ENCODE data around the gene NELFE. TPM values are rescaled to one million over a fixed set of nuclear protein-coding genes. Genes with fewer than 3 reads are reported as not detected.

Gene NELFE
- total RNA-seq, 1 experiment from 2014 or later: 50.8 TPM

GRCh38 chr6:31965700-31966099 lies 6.9 kb upstream of the NELFE start:
- Histone ChIP-seq H3K79me2 (ENCODE audit: low read depth) (peaks cover 7% of the 10 kb centered on the region), H3K9me3 (ENCODE audit: insufficient read depth, low read depth) (no peaks in the 10 kb centered on the region), H3K4me2 (no peak overlapping the region), H3K27ac (no peak overlapping the region), H2AFZ (no peak overlapping the region), H4K20me1 (ENCODE audit: insufficient read depth) (no peaks in the 10 kb centered on the region), H3K4me1 (replicated peaks; ENCODE audit: insufficient read depth) (peaks cover 6% of the 10 kb centered on the region; the same call in 1 of the 2 replicates), H3K9me2 (ENCODE audit: insufficient read depth) (no peaks in the 10 kb centered on the region), H3K4me3 (no peak overlapping the region), H3K27me3 (ENCODE audit: insufficient read depth, low read depth) (no peaks in the 10 kb centered on the region), H3K36me3 (ENCODE audit: low read depth) (peaks cover 8% of the 10 kb centered on the region), H3F3A (ENCODE audit: insufficient read depth, low read depth) (0 out of 2 replicates have a peak, but pooled peaks cover 3% of the 10 kb centered on the region)
- CTCF ChIA-PET: no interaction called here
- DNase-seq: no peak
- no TSS peak for BruUV-seq (replicated peaks)
- POLR2A ChIA-PET (ENCODE audit: unreplicated experiment): no interaction called here
- TF ChIP-seq CTCF (conservative IDR thresholded peaks at IDR 0.05): no peak
- no peak for TF ChIP-seq EZH2 (IDR thresholded peaks at IDR 0.05; ENCODE audit: low read depth)
- intact Hi-C loops (cut with micrococcal nuclease; ENCODE audit: unreplicated experiment): no loop called here

GRCh38 chr6:31963921-31964320 lies 5.2 kb upstream of the NELFE start:
- no peaks in the 10 kb centered on the region for H3K9me2 ChIP-seq (ENCODE audit: insufficient read depth)
- peaks cover 7% of the 10 kb centered on the region; the same call in 1 of the 2 replicates for H3F3A ChIP-seq (ENCODE audit: insufficient read depth, low read depth)
- H3K4me1 ChIP-seq (replicated peaks; ENCODE audit: insufficient read depth): peaks cover 6% of the 10 kb centered on the region; the same call in 1 of the 2 replicates
- H2AFZ ChIP-seq: no peak overlapping the region
- no peaks in the 10 kb centered on the region for H3K9me3 ChIP-seq (ENCODE audit: insufficient read depth, low read depth)
- no TSS peak for BruUV-seq (replicated peaks)
- no peak overlapping the region for H3K4me2 ChIP-seq
- TF ChIP-seq CTCF (conservative IDR thresholded peaks at IDR 0.05) (no peak), EZH2 (IDR thresholded peaks at IDR 0.05; ENCODE audit: low read depth) (no peak)
- intact Hi-C loops (cut with micrococcal nuclease; ENCODE audit: unreplicated experiment): no loop called here
- H3K36me3 ChIP-seq (ENCODE audit: low read depth): peaks cover 6% of the 10 kb centered on the region
- no peaks in the 10 kb centered on the region for H3K27me3 ChIP-seq (ENCODE audit: insufficient read depth, low read depth)
- no peak for DNase-seq
- peaks cover 13% of the 10 kb centered on the region for H3K79me2 ChIP-seq (ENCODE audit: low read depth)
- POLR2A ChIA-PET (ENCODE audit: unreplicated experiment): no interaction called here
- no peak overlapping the region for H3K4me3 ChIP-seq
- no peak overlapping the region for H3K27ac ChIP-seq
- H4K20me1 ChIP-seq (ENCODE audit: insufficient read depth): no peaks in the 10 kb centered on the region
- CTCF ChIA-PET: no interaction called here

GRCh38 chr6:31961616-31962015 lies 2.8 kb upstream of the NELFE start:
- H2AFZ ChIP-seq: no peak overlapping the region
- no peaks in the 10 kb centered on the region for H4K20me1 ChIP-seq (ENCODE audit: insufficient read depth)
- peaks cover 9% of the 10 kb centered on the region; the same call in 1 of the 2 replicates for H3F3A ChIP-seq (ENCODE audit: insufficient read depth, low read depth)
- H3K9me2 ChIP-seq (ENCODE audit: insufficient read depth): no peaks in the 10 kb centered on the region
- H3K4me3 ChIP-seq: no peak overlapping the region
- H3K27ac ChIP-seq: no peak overlapping the region
- POLR2A ChIA-PET (ENCODE audit: unreplicated experiment): interaction anchor here (0.7 kb wide), 1 partner anchor 177 kb away, joined by 3 read pairs; no protein-coding TSS in a partner anchor
- peaks cover 12% of the 10 kb centered on the region for H3K4me1 ChIP-seq (replicated peaks; ENCODE audit: insufficient read depth)
- no peaks in the 10 kb centered on the region for H3K27me3 ChIP-seq (ENCODE audit: insufficient read depth, low read depth)
- H3K9me3 ChIP-seq (ENCODE audit: insufficient read depth, low read depth): no peaks in the 10 kb centered on the region
- intact Hi-C loops (cut with micrococcal nuclease; ENCODE audit: unreplicated experiment): no loop called here
- no peak overlapping the region for H3K4me2 ChIP-seq
- CTCF ChIA-PET: no interaction called here
- TF ChIP-seq EZH2 (IDR thresholded peaks at IDR 0.05; ENCODE audit: low read depth) (no peak), CTCF (conservative IDR thresholded peaks at IDR 0.05) (no peak)
- peaks cover 15% of the 10 kb centered on the region for H3K36me3 ChIP-seq (ENCODE audit: low read depth)
- DNase-seq: no peak
- BruUV-seq (replicated peaks): no TSS peak
- peaks cover 34% of the 10 kb centered on the region for H3K79me2 ChIP-seq (ENCODE audit: low read depth)

Data from PC-9 (cell line).